GM10266 (cell line): ENCODE results near the gene NAGS.
"Not testable (repeated sequence)": the region's sequence is repeated elsewhere in the genome, so short reads cannot be mapped to it uniquely, and the experiment has no call there.

Experiments
- DNase-seq: peaks from one replicate; pipeline ENCODE4 v3.0.0; 2012; ENCODE audit errors: extremely low spot score
- TF ChIP-seq, protein P1 (sequence below): IDR thresholded peaks from 2 replicates; pipeline ENCODE4 v1.5.1; 2012; ENCODE audit warnings: mild to moderate bottlenecking, low read depth; ENCODE audit not compliant: control insufficient read depth, insufficient read depth; ENCODE audit errors: missing control alignments

The NAGS gene, protein sequence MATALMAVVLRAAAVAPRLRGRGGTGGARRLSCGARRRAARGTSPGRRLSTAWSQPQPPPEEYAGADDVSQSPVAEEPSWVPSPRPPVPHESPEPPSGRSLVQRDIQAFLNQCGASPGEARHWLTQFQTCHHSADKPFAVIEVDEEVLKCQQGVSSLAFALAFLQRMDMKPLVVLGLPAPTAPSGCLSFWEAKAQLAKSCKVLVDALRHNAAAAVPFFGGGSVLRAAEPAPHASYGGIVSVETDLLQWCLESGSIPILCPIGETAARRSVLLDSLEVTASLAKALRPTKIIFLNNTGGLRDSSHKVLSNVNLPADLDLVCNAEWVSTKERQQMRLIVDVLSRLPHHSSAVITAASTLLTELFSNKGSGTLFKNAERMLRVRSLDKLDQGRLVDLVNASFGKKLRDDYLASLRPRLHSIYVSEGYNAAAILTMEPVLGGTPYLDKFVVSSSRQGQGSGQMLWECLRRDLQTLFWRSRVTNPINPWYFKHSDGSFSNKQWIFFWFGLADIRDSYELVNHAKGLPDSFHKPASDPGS

DNA sequence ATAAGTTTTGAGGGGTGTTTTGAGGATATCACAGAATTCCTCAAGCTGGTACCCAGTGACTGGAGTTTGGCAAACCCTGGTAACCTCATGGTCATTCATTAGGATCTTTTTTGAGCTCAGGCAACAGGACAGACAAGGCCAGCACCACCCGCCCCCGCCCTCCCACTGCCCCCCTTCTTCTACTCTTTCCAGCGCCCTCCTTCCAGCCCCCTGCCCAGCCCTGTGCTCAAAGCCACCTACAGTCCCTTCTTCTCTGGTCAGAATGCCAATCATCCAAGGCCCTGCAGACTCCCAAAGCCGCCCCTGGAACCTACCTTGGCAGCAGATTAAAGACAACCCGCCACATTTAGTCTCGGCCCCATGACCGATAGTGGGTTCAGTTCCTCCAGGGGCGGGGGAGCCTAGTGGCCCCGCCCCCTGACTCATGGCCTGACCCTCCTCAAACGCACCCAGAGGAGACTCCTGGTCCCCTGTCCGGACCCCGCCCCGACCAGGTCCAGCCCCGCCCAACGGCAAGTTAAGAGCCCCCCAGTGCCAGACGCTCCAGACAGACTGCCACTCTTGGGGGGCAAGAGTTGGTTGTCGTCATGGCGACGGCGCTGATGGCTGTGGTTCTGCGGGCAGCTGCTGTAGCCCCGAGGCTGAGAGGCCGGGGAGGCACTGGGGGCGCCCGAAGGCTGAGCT is at the start of gene NAGS:
TSS of gene NAGS (plus strand) at position 546 of the 684 bp plus-strand sequence. CDS start at position 588, 42 bp downstream.
- no peak for DNase-seq
- TF ChIP-seq, protein P1, sequence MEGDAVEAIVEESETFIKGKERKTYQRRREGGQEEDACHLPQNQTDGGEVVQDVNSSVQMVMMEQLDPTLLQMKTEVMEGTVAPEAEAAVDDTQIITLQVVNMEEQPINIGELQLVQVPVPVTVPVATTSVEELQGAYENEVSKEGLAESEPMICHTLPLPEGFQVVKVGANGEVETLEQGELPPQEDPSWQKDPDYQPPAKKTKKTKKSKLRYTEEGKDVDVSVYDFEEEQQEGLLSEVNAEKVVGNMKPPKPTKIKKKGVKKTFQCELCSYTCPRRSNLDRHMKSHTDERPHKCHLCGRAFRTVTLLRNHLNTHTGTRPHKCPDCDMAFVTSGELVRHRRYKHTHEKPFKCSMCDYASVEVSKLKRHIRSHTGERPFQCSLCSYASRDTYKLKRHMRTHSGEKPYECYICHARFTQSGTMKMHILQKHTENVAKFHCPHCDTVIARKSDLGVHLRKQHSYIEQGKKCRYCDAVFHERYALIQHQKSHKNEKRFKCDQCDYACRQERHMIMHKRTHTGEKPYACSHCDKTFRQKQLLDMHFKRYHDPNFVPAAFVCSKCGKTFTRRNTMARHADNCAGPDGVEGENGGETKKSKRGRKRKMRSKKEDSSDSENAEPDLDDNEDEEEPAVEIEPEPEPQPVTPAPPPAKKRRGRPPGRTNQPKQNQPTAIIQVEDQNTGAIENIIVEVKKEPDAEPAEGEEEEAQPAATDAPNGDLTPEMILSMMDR, result no peak

DNA sequence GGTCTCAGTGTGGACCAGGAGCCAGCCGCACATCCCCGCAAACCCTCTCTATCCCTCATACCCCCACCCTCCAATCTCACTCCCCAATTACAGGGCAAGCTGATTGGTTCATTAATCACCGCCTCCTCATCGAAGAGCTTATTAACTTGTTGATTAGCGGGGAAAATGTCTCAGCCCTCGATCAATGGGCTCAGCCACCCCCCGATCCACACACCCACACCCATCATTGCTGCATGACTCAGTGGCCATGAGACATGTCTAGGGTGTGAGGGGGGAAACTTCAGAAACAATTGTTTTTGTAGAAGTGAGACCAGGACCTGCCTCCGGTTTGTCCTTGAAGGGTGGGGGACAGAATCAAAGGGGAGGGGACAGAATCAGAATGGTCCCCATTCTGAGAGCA is 48.2 kb upstream of the NAGS start:
- no peak for DNase-seq
- TF ChIP-seq, protein P1, result no peak

DNA sequence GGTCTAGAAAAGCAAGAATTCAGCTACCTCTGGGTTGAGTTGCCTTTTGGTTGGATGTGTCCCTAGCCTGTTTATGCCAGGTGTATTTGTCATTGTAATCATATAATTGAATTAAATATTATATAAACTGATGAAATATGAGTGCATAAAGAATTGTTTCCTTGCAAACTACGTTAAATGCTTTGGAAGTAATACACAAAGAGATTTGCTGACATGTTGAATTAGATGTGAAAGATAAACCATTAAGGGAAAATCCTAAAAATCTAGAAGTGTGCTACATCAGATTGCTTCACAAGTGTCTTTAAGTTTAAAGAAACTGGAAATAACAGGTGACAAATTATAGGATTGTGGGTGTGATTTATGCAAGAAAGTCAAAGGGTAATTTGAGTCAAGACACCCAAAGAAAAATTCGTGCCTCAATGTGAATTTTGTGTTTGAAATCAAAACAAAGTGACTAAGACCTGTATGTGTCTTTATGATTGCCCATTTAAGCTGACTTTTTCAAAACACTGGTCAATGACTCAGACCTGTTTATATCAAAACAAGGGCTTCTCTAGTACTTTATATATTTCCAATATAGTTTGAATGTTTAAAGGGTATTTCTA is 45.6 kb upstream of the NAGS start:
- TF ChIP-seq, protein P1, result no peak
- no peak for DNase-seq

DNA sequence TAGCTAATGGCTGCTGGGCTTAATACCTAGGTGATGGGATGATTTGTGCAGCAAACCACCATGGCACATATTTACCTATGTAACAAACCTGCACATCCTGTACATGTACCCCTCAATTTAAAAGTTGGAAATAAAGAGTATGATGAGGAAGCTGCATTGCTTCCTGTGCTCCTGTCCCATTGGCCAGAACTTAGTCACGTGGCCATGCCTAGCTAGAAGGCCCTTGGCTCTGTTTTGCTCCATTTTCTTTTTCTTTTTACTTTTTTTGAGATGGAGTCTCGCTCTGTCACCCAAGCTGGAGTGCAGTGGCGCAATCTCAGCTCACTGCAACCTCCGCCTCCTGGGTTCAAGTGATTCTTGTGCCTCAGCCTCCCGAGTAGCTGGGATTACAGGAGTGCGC is 43.1 kb upstream of the NAGS start:
- DNase-seq, result not testable (repeated sequence)

DNA sequence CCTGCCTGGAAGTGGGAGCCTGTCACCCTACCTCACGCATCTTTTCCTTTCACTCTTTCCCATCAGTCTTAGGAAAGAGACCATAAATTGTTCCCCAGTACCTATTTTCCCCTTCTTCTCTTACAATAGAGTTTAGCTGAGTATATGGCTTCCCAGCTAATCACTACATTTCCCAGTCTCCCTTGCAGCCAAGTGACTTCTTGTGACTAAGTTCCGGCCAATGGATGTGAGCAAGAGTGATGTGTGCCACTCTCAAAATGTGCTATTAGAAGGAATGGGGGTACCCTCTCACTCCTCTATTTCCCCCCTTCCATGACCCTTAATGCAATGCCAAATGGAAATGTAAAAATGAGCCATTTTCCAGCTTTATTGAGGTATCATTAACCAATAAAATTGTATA is 42.5 kb upstream of the NAGS start:
- TF ChIP-seq, protein P1, result no peak
- DNase-seq, result no peak

DNA sequence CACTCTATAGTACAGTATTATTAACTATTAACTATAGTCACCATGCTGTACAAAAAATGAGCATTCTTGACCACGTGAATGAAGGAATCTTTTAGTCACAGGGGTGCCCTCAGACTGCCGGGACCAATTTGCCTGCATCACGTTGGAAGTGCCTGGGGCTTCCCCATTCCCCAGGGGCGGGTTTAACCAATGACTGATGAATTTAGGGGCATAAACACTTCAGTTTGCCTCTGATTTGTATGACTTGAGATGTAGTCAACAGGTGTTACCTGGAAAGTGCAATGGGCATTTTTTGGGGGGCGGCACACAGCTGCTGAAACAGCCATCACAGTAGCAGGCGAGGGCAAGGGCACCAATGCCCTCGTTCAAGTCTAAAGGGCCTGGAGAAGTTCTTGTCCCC is 41.9 kb upstream of the NAGS start:
- TF ChIP-seq, protein P1, result no peak
- no peak for DNase-seq

DNA sequence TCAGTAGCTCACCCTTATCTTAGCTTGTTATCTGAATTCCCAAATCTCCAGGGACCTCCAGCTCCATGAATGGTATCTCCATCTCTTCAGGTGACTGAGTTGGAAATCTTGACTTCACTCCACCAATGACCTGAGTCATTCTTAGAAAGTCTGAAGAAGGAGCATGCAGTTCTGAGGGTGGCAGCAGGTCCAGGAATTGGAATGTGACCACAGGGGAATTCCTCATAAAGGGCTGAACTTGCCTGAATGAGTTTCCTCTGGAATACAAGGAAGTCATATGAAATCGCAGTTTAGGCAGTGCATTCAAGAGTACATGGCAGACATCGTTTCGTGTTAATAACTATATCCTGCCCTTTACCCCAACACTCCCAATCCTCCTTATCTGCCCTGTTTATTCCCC is 38.1 kb upstream of the NAGS start:
- TF ChIP-seq, protein P1, result no peak
- no peak for DNase-seq
